GM21737 (cell line): ENCODE results near the gene SDCBP2.
"Not testable (repeated sequence)": the region's sequence is repeated elsewhere in the genome, so short reads cannot be mapped to it uniquely, and the experiment has no call there.

Experiments used
- ATAC-seq: cut with Tn5 transposase; IDR thresholded peaks from one replicate; pipeline ENCODE4 v1.9.1; 2021; ENCODE audit warnings: mild to moderate bottlenecking, moderate library complexity; ENCODE audit not compliant: unreplicated experiment

The SDCBP2 gene

DNA sequence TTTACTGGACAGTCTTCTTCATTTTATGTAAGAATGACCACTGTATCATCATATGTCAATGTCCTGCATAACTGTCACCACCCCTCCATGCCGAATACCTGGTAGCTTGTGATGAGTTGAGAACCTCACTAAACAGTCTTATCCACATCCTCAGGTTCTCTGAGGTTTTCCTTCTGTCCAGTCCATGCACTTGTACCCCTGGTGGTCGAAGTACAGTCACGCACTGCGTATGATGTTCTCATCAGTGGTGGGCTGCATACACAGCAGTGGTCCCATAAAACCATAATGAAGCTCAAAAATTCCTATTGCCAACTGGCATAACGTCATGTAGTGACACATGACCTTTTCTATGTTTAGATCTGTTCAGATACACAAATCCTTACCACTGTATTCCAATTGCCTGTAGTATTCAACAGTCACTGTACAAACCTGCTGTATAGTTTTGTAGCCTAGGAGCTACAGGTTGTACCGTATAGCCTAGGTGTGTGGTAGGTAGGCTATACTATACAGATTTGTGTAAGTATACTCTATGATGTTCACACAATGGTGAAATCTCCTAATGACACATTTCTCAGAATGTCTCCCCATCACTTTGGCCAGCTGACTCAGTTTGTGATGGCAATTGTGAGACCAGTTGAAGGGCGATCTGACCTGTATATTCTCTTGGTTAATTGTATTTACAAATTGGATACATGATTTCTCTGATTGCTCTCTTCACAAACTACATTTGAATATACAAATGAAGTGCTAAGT, 31.3 kb upstream of the SDCBP2 start:
- ATAC-seq, result no peak

- ATAC-seq, result no peak
These were observed 29.2 kb upstream of the SDCBP2 start for GRCh38 chr20:1357921-1358671.

GRCh38 chr20:1353956-1354355, 25.0 kb upstream of the SDCBP2 start:
- ATAC-seq, result no peak

- no peak for ATAC-seq
These were observed 17.5 kb upstream of the SDCBP2 start for GRCh38 chr20:1346315-1346969.

- ATAC-seq, result no peak
These were observed 16.8 kb upstream of the SDCBP2 start for GRCh38 chr20:1345756-1346093.

DNA sequence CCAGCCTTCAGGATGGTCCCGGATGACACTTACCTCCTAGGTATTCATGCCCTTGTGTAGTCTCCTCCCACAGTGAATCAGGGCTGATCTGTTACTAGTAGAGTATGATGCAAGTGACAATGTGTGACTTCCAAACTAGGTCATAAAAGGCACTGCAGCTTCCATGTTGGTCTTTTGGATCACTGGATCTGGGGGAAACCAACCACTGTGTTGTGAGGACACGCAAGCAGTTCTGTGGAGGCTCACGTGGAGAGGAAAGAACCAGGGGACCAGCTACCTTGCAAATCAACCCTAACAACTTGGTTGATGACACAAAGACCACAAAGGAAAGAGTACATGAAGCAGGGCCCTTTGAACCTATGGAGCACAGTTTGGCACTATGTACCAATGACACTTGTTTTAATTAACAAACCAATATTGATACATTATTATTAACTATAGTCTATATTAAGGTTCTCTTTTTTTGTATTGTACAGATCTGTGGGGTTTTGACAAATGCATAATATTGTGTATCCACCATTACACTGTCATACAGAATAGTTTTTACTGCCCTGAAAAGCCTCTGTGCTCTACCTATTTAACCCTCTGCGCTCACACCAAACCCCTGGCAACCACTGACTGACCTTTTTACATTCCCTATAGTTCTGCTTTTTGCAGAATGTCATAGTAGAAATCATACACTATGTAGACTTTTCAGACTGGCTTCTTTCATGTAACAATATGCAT, 16.3 kb upstream of the SDCBP2 start:
- no peak for ATAC-seq

DNA sequence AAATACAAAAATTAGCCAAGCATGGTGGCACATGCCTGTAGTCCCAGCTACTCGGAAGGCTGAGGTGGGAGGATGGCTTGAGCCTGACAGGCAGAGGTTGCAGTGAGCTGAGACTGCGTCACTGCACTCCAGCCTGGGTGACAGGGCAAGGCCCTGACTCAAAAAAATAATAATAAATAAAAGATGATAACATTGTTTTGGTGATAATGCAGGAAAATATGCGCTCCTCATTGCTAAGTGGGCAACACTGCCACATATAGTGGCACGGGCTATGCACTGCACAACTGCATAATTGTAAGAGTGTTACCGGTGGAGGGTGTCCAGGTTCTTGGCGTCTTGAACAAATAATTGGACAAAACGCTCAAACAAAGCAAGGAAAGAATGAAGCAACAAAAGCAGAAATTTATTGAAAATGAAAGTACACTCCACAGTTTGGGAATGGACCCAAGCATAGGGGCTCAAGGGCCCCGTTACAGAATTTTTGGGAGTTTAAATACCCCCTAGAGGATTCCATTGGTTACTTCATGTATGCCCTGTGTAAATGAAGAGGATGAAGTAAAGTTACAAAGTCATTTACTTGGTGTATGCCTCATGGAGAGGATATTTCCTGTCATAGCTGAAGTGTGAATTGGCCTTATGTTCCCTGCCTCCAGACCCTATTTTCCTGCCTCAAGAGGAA, 14.6 kb upstream of the SDCBP2 start:
- ATAC-seq, result not testable (repeated sequence)

- no peak for ATAC-seq
These were observed 12.8 kb upstream of the SDCBP2 start for GRCh38 chr20:1341561-1342265.

DNA sequence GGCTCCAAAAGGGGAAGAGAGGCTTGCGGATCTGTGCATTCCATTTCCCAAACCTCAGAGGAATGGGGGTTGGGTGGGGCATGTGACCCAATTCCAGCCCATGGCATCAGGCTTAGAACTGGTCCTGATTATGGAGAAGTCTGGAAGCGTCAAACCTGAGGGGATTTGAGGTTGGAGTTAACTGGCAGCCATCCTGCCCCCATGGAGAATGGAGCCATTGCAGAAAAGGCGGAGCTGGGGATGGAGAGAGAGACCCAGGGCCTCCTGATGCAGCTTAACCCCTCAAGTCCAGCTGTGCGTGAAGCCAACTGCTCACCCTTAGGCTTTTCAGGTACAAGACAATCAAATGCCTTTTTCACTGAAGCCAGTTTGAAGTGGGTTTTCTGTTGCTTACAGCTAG, 9.9 kb upstream of the SDCBP2 start:
- ATAC-seq, result no peak

- ATAC-seq, result no peak
These were observed 9.2 kb upstream of the SDCBP2 start for GRCh38 chr20:1338096-1338495.

DNA sequence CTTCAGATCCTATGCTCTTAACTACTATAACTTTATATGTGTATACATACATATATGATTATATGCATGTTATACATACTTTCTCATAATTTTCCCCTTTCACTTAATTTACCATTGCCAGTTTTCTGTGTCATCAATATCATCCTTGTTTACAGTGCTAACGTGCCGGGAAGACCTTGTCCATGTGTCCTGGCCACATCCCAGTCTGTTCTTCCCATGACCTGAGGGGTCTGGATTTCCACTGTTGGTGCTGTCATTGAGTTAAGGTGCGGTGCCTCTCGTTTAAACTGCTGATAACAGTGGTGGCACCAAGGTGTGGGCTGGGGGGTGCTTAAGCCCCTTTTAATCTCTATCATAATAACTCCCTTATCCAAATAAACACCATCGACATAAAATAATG, 8.5 kb upstream of the SDCBP2 start:
- no peak for ATAC-seq

- no peak for ATAC-seq
These were observed 7.9 kb upstream of the SDCBP2 start for GRCh38 chr20:1336699-1337367.

DNA sequence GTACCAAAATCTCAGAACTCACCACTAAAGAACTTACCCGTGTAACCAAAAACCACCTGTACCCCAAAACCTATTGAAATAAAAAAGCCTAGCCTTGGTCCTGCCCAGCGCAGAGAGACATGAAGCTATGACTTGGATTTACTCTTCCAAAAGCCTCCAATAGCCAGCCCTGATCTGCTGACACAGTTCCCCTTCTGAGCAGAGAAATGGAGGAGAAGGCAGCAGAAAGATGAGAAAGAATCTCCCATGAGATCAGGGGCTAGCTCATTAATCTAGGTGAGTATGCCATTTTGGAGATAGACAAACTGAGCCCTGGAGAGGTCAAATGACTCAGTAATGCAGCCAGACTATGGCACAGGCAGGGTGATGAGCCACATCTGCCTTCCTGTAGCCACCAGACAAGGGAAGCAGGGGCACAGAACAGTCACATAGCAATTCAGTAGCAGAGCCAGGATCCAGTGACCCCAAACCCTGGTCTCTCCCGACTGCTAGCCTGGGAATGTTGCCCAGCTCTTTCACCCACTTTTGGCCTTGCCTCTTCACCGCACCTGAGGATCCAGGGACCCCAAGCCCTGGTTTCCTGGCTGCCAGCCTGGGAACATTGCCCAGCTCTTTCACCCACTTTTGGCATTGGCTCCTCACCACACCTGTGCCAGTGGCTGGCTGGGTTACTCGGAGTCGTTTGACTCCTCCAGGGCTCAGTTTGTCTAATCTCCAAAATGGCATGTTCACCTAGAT, 7.2 kb upstream of the SDCBP2 start:
- no peak for ATAC-seq

DNA sequence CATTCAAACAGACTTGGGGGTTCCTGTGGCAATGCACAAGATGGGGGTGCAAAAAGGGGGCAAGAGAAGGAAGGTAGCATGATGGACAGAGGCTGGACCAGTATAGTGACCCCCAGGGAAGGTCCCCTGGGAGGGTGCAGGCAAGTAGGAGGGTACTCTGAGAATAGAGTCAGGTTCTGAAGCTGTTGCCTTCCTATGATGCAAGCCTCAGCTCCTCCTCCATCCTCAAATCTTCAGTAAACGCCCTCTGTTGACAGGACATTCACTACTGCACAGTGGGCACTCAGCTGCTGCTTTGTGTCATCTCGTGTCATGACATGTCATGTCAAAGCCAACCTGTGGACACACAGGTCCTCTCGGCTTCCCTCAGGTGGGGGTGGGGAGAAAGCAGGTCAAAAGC, 5.8 kb upstream of the SDCBP2 start:
- ATAC-seq, result no peak

GRCh38 chr20:1334370-1334731, 5.4 kb upstream of the SDCBP2 start:
- no peak for ATAC-seq

- ATAC-seq, result no peak
These were observed 4.8 kb upstream of the SDCBP2 start for GRCh38 chr20:1333462-1334369.

- no peak for ATAC-seq
These were observed 3.9 kb upstream of the SDCBP2 start for GRCh38 chr20:1332749-1333300.
